ENCODE data around the gene YTHDF1. TPM values are rescaled to one million over a fixed set of nuclear protein-coding genes. Genes with fewer than 3 reads are reported as not detected.

YTHDF1 gene
- total RNA-seq, 4 donors from 2014 or later: 20.9 to 24.3 (median 21.8) TPM

DNA sequence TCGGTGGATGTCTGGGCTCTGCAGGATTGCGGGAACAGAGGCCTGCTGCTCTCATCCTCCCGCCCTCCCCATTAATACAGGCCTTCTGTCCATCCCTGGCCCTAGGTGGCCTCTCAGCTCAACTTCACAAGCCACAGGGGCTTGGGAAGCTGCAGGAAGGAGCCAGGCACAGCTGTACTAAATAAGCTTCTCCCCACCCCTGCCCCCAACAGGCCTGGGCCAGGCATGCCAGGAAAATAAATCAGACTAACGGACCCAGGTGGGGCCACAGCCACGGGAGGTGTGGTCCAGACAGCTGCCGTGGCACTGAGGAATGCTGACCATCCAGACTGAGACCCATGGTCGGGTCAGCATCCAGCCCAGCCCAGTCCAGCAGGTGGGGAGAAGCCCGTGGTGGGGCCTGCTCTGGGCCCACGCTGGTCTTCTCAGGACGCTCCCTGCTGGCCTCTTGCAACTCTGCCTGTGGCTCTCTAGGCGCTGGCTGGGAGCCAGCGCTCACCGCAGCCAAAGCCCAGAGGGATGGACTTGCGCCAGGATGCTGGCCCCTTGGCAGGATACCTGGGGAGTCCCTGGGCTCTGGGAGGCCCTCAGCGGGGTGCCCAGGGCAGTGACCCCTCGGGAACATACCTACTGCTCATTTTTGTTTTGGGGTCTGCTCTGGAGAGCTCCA is 8.6 kb upstream of the YTHDF1 start:
- no peak for TF ChIP-seq CTCF (IDR thresholded peaks at IDR 0.05; ENCODE audit: low read depth)

DNA sequence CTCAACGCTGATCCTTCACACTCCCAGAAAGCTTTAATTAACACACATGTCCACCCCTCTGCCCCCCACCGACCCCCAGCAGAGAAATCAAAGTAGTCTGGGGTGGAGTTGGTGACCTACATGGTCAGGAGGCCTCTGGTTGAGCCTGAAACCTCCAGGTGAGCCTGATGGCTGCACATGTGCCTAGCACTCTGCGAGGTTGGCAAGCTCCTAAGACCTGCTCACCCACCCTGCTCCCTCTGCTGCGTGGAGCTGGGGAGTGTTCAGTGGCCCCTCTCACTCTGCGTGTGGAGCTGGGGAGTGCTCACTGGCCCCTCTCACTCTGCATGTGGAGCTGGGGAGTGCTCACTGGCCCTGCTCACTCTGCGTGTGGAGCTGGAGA is 7.9 kb upstream of the YTHDF1 start:
- no peak for TF ChIP-seq CTCF (IDR thresholded peaks at IDR 0.05; ENCODE audit: low read depth)

DNA sequence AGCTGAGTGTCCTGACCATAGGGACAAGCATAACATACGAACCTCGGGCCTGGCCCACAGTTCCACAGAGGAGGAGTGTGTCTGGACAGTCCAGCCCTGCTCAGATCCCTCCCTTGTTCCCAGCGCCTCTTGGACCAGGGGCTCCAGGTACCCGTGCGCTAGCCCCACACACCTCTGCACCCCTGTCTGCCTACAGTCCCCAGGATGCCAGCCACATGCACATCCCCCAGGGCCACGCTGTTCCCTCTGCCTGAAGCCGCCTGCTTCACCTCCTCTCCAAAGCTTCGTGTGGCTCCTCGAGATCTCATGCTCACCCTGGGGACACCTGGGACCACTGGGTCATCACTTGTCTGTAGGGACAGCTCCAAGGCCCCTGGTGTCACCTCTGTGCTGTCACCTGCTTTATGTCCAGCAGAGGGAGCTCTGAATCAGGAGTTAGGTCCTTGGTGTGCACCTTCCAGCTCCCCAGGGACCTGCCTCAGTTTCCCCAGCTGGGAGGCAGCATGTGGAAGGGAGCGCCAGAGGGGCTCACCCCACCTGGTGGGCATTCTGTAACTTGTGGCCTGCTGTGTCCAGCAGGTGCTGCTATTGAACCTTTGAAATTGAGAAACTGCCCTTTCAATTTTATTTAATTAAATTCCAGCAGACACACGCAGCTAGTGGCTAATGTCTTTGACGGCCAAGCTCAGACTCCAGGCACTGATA is 7.3 kb upstream of the YTHDF1 start:
- no peak for TF ChIP-seq CTCF (IDR thresholded peaks at IDR 0.05; ENCODE audit: low read depth)

- no peak for TF ChIP-seq CTCF (IDR thresholded peaks at IDR 0.05; ENCODE audit: low read depth)
Measured at GRCh38 chr20:63222541-63222940, 6.6 kb upstream of the YTHDF1 start.

- no peak for TF ChIP-seq CTCF (IDR thresholded peaks at IDR 0.05; ENCODE audit: low read depth)
Measured at GRCh38 chr20:63220696-63221399, 4.9 kb upstream of the YTHDF1 start.

GRCh38 chr20:63219866-63220521 is 4.1 kb upstream of the YTHDF1 start:
- no peak for TF ChIP-seq CTCF (IDR thresholded peaks at IDR 0.05; ENCODE audit: low read depth)

- TF ChIP-seq CTCF (IDR thresholded peaks at IDR 0.05; ENCODE audit: low read depth): no peak
Measured at GRCh38 chr20:63219447-63219821, 3.5 kb upstream of the YTHDF1 start.

Data from subcutaneous adipose tissue (tissue), 4 donors.